Transverse colon (tissue), 4 donors: ENCODE results near the gene ADGRG2. TPM values are rescaled to one million over a fixed set of nuclear protein-coding genes. Genes with fewer than 3 reads are reported as not detected.

Source experiments
- DNase-seq: peaks from one replicate; pipeline ENCODE4 v3.0.0-alpha.2; 2019
- H3K27ac ChIP-seq, 4 donors: fragments of 200-600 bp; sonication (generic); 2 replicates each; pipeline ENCODE4 v1.5.1; 2016 to 2018; ENCODE audit warnings: inconsistent platforms in 4 of 4
- H3K27me3 ChIP-seq: fragments of 200-600 bp; sonication (generic); 2 replicates; pipeline ENCODE4 v1.5.1; 2017; ENCODE audit warnings: inconsistent platforms
- H3K36me3 ChIP-seq, 4 donors: fragments of 200-600 bp; sonication (generic); 2 replicates each; pipeline ENCODE4 v1.5.1; 2017 to 2019; ENCODE audit warnings: inconsistent platforms in 4 of 4
- H3K4me1 ChIP-seq, 4 donors: fragments of 200-600 bp; sonication (generic); 2 replicates each; pipeline ENCODE4 v1.5.1; 2017 to 2020; ENCODE audit warnings: inconsistent platforms in 4 of 4
- H3K4me3 ChIP-seq, 4 donors: fragments of 200-600 bp; sonication (generic); 1 replicate in 1 of 4; 2 replicates in 3 of 4; pipeline versions ENCODE4 v1.5.1 to v1.6.1; 2017 to 2019; ENCODE audit warnings: inconsistent platforms in 4 of 4
- H3K9me3 ChIP-seq, 2 donors: fragments of 200-600 bp; sonication (generic); 2 replicates each; pipeline ENCODE4 v1.5.1; 2017 to 2019; ENCODE audit warnings: inconsistent platforms in 2 of 2
- EP300 ChIP-seq: sonication (generic); formaldehyde crosslinking; IDR thresholded peaks from one replicate; pipeline ENCODE4 v1.6.1; 2017; ENCODE audit warnings: antibody characterized with exemption, low read depth
- POLR2A ChIP-seq: fragments of 450-650 bp; IDR thresholded peaks from one replicate; pipeline ENCODE4 v1.6.1; 2016; ENCODE audit warnings: antibody characterized with exemption, mild to moderate bottlenecking, moderate library complexity
- POLR2AphosphoS5 ChIP-seq, 3 donors: sonication (generic); formaldehyde crosslinking; IDR thresholded peaks; one replicate each; pipeline ENCODE4 v1.6.1; 2016; ENCODE audit warnings: antibody characterized with exemption in 3 of 3
- WGBS, 2 donors: methylation state at CpG; one replicate each; pipeline ENCODE4 v1.1.5; 2018; ENCODE audit warnings: low coverage in 1 of 2; 5-methylcytosine and 5-hydroxymethylcytosine counted together
- in situ Hi-C, 4 donors: fragments of 200-750 bp; cut with MboI; loops; one replicate each; pipeline versions ENCODE4 v1.15.0 to v1.15.1; 2017; ENCODE audit warnings: low sequenced_read_pairs in 3 of 4, low pct_ligation_motif_present in 1 of 4, low pct_unique_long_range_greater_than_20kb in 1 of 4
- intact Hi-C: fragments of 100-400 bp; cut with DNase I; formaldehyde crosslinking; loops from one replicate; pipeline ENCODE4 v1.15.1; 2023; ENCODE audit warnings: low total_unique reads
- total RNA-seq, 4 donors: library from RNA; depleted of rRNA; stranded (reverse); fragments of >200 nt; gene quantifications; one replicate each; pipeline ENCODE4 v1.1.0, GENCODE V29; 2016
- TF ChIP-seq, protein P1 (sequence below), 5 experiments: fragments of 200-600 bp in 3 of 5; fragments of 450-650 bp in 2 of 5; sonication (generic) in 3 of 5; IDR thresholded peaks; 1 replicate in 2 of 5; 2 replicates in 3 of 5; pipeline ENCODE4 v1.5.1; 2016 to 2017; ENCODE audit warnings: antibody characterized with exemption in 5 of 5, inconsistent platforms in 3 of 5, mild to moderate bottlenecking in 2 of 5, moderate library complexity in 1 of 5

The ADGRG2 gene
- total RNA-seq, 4 donors from 2014 or later: 0.41 to 0.64 TPM; not detected in 2

DNA sequence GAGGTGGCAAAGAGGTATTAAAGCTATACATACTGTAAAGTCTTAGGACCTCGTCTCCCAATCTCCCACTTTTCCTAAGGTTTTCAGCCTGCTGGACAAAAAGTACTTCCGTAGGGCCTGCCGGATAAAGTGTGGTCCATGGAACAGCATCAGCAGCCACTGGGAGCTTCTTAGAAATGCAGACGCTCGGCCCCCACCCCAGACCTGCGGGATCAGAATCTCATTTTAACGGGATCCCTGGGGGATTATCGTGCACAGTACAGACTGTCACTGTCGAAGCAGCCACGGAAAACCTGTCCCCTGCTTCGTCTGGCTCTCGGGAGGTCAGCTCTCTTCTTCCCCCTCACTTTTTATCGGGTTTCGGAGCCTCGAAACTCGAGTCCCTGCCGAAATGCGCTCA, 802 bp downstream of the ADGRG2 start:
- in situ Hi-C loops (no loop called here), intact Hi-C loops (no loop called here)
- Histone ChIP-seq H3K27me3 (peaks cover 37% of the 10 kb centered on the region), H3K9me3 (no peaks in the 10 kb centered on the region), H3K4me1 (no peaks in the 10 kb centered on the region), H3K27ac (no peak overlapping the region), H3K36me3 (no peaks in the 10 kb centered on the region), H3K4me3 (peak overlapping the region in 3 of 4 donors; percentile 25 to 54 (median 37))
- DNase-seq: no peak
- TF ChIP-seq, protein P1, sequence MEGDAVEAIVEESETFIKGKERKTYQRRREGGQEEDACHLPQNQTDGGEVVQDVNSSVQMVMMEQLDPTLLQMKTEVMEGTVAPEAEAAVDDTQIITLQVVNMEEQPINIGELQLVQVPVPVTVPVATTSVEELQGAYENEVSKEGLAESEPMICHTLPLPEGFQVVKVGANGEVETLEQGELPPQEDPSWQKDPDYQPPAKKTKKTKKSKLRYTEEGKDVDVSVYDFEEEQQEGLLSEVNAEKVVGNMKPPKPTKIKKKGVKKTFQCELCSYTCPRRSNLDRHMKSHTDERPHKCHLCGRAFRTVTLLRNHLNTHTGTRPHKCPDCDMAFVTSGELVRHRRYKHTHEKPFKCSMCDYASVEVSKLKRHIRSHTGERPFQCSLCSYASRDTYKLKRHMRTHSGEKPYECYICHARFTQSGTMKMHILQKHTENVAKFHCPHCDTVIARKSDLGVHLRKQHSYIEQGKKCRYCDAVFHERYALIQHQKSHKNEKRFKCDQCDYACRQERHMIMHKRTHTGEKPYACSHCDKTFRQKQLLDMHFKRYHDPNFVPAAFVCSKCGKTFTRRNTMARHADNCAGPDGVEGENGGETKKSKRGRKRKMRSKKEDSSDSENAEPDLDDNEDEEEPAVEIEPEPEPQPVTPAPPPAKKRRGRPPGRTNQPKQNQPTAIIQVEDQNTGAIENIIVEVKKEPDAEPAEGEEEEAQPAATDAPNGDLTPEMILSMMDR (IDR thresholded peaks at IDR 0.05): no peak
- no peak for TF ChIP-seq EP300
- TF ChIP-seq POLR2A: no peak
- TF ChIP-seq POLR2AphosphoS5 (IDR thresholded peaks at IDR 0.05): no peak
- WGBS, 2 donors: 47% methylated on average over 18 of the region's 18 CpGs; no CpG with 5 or more reads in 1 of the 2 donors

DNA sequence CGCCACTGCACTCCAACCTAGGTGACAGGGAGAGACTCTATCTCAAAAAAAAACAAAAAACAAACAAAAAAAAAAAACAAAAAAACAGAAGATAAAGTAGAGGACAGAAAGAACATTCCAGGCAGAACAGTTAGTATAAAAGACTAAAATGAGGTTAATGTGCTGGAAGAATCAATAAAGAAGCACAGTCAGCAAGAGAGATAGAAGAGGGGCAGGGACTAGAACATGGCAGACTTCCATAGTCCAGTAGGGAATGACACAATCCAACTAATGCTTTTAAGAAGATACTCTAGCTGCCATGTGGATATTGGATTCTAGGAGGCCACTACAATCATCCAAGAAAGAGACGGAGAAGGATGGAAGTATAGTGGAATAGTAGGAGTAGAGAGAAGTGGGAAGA, 11.6 kb downstream of the ADGRG2 start:
- TF ChIP-seq, protein P1 (IDR thresholded peaks at IDR 0.05): no peak
- no peak for TF ChIP-seq EP300
- no peak for TF ChIP-seq POLR2AphosphoS5 (IDR thresholded peaks at IDR 0.05)
- no peak for TF ChIP-seq POLR2A

DNA sequence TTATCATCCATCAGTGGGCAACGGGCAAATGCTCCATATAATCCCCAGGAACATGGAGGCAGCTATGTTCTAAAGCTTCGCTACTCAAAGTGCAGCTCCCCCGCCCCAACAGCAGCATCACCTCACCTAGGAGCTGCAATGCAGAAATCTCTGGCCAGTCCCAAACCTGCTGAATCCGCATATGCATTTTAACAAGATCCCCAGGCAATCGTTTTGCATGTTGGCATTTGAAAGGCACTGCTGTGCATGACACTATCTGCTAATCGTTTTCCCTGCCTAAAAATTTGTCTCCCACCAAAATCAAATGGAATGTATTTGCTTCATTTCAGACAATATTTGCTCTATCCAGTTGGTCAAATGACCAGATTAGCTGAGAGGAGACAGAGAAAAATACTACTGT, 15.2 kb downstream of the ADGRG2 start:
- DNase-seq: no peak
- TF ChIP-seq POLR2A (no peak), POLR2AphosphoS5 (IDR thresholded peaks at IDR 0.05) (no peak), EP300 (no peak)
- TF ChIP-seq, protein P1 (IDR thresholded peaks at IDR 0.05): no peak
- in situ Hi-C loops (no loop called here), intact Hi-C loops (no loop called here)
- Histone ChIP-seq H3K27ac (no peak overlapping the region), H3K4me3 (no peak overlapping the region), H3K36me3 (no peaks in the 10 kb centered on the region), H3K9me3 (no peaks in the 10 kb centered on the region), H3K4me1 (no peaks in the 10 kb centered on the region), H3K27me3 (no peaks in the 10 kb centered on the region)
- 27% methylated on average over 6 of the region's 6 CpGs; no CpG with 5 or more reads in 1 of the 2 donors for WGBS, 2 donors

More for the DNA sequence above, 11.6 kb downstream of the ADGRG2 start:
- H3K9me3 ChIP-seq: no peaks in the 10 kb centered on the region
- WGBS, 2 donors: 80 to 88% methylated on average over 1 to 2 of the region's 2 CpGs
- no peaks in the 10 kb centered on the region for H3K4me1 ChIP-seq
- H3K4me3 ChIP-seq: no peak overlapping the region
- in situ Hi-C loops (no loop called here), intact Hi-C loops (no loop called here)
- H3K27me3 ChIP-seq: no peaks in the 10 kb centered on the region
- DNase-seq: no peak
- H3K27ac ChIP-seq: no peak overlapping the region
- no peaks in the 10 kb centered on the region for H3K36me3 ChIP-seq

DNA sequence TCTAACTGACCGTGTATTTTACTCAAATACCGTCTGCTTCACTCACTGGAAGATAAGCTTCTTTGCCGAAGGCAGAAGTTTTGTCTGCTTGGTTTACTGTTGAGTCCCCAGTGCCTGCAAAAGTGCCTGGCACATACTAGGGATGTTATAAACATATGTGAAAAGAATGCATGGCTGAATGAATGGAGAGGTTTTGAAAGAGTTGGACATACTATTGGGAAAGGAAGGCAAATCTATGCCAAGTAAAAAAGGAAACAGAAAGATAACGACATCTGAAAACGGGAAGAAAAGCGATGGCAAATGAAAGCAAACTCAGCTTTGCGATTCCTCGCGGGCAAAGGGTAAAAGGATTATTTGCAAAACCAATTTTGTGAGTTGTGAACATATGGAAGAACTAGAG, 21.7 kb downstream of the ADGRG2 start:
- Histone ChIP-seq H3K9me3 (no peaks in the 10 kb centered on the region), H3K36me3 (no peaks in the 10 kb centered on the region), H3K27me3 (no peaks in the 10 kb centered on the region), H3K27ac (no peak overlapping the region), H3K4me1 (no peaks in the 10 kb centered on the region), H3K4me3 (no peak overlapping the region)
- 86 to 92% methylated on average over 6 to 9 of the region's 9 CpGs for WGBS, 2 donors
- in situ Hi-C loops: no loop called here
- TF ChIP-seq POLR2A: no peak
- TF ChIP-seq EP300: no peak
- TF ChIP-seq, protein P1 (IDR thresholded peaks at IDR 0.05): no peak
- no peak for TF ChIP-seq POLR2AphosphoS5 (IDR thresholded peaks at IDR 0.05)
- DNase-seq: no peak
- intact Hi-C loops: no loop called here
